Stromal cell of bone marrow (primary cell): ENCODE results near the gene LGALS9C.
"Not testable (repeated sequence)": the region's sequence is repeated elsewhere in the genome, so short reads cannot be mapped to it uniquely, and the experiment has no call there.

Experiments
- DNase-seq: peaks from one replicate; pipeline ENCODE4 v3.0.0-alpha.2; 2012; ENCODE audit warnings: low read depth

The LGALS9C gene

DNA sequence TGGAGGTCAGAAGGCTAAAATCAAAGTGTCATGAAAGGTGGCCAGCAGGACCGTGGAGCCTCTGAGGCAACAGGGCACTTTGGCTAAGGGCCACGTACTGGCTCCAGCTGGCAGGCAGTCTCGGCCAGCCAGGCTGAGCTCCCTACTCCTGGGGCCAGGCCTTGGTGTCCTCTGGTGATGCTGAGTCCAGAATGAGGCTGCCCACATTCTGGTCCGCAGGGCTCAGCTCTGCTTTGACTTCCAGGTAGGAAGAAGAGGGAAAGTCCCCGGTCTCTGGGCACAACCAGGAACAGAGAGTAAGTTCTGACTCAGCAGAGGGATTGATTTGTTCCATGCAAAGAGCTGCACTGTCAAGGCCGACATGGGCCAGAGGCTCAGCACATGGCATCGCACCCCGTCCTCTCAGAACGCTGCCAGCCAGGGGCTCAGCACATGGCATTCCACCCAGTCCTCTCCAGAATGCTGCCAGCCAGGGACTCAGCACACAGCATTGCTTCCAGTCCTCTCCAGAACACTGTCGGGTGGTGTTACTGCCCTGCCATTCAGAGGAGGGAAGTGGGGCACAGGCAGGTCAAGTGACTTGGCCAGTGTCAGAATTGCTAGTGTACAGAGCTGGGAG, 2.5 kb downstream of the LGALS9C start:
- DNase-seq = not testable (repeated sequence)

GRCh38 chr17:18481775-18482174, 5.2 kb downstream of the LGALS9C start:
- DNase-seq = not testable (repeated sequence)

DNA sequence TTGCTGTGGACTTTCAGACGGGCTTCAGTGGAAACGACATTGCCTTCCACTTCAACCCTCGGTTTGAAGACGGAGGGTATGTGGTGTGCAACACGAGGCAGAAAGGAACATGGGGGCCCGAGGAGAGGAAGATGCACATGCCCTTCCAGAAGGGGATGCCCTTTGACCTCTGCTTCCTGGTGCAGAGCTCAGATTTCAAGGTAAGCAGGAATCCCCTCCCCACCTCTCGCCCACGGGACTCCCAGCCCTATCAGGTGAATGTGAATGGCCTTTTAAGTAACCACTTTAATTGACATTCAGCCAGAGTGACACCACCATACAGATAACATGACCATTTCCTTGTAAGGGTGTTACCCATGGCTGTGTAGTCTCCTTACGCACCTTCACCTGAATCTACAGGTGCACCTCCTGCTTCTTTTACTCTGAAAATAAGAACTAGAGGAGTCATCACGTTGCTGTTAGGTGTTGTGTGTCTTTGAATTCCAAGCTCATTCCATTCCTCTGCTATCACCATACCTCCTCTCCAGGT, 9.4 kb downstream of the LGALS9C start:
- DNase-seq = not testable (repeated sequence)

- DNase-seq = not testable (repeated sequence)
Observed at GRCh38 chr17:18487633-18488032, 11.0 kb downstream of the LGALS9C start.

- DNase-seq = not testable (repeated sequence)
Observed at GRCh38 chr17:18488622-18489021, 12.0 kb downstream of the LGALS9C start.

DNA sequence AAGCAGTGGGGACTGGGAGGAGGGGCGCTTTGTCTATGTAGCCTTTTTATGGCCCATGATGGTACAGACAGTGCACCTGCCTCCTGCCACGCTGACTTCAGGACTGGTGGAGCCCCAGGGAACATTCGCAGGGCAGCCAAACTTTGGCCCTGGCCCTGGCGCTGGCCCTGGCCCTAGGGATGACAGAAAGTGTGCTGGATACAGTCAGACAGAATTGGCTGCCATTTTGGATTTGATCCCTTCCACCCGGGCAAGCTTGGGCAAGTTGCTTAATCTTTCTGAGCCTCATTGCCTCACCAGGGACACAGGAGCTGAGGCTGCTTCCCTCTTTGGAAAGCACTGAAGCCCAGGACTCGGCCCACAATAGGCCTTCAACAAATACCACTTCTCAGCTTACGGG, 13.4 kb downstream of the LGALS9C start:
- DNase-seq = not testable (repeated sequence)

DNA sequence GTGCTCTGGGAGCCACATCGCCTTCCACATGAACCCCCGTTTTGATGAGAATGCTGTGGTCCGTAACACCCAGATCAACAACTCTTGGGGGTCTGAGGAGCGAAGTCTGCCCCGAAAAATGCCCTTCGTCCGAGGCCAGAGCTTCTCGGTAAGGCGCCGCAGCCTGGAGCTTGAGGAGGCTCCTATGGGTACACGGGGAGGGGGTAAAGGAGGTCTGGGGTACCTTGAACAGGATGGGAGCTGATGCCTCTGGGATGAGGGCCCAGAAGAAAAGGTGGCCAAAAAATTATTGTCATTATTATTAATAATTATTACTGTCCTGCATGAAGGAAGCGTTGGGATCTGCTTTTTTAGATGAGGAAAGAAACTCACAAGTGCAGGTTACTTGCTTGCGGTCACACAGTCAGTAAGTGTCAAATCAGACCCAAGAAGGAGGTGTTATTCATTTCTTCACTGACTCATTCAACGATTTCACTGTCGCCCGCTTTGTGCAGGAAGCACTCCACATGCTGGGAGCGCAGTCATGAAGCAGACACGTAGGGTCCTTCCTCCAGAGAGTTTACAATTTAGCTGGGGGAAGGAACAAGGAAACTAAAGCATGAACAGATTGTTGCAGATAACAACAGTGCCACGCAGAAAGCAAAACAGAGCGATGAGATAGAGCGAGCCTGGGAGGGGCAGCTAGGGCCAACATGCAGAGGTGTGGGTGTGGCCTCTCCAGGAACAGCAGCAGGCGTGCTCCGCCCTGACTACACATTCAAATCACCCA, 16.3 kb downstream of the LGALS9C start:
- DNase-seq = not testable (repeated sequence)

- not testable (repeated sequence) for DNase-seq
Observed at GRCh38 chr17:18494250-18494768, 17.7 kb downstream of the LGALS9C start.

DNA sequence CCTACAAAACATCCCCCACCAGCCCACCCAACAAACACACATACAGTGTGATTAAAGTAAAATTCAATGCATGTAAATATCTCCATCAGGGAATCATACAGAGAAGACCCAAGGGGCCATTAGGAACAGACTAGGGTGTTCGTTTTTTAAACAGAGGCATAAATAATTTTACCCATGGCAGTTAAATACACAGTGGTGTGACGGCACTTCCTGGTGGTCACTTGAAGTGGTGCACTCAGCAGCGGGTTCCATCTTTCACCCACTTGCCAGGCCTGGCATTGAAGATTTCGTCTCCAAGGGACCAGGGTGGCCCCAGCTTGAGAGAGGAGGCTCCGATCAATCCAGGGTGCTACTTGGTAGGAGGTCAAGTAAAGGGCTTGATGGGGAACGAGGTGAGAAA, 20.5 kb downstream of the LGALS9C start:
- not testable (repeated sequence) for DNase-seq

GRCh38 chr17:18499100-18499499, 22.5 kb downstream of the LGALS9C start:
- DNase-seq = not testable (repeated sequence)

- DNase-seq = not testable (repeated sequence)
Observed at GRCh38 chr17:18499756-18500155, 23.2 kb downstream of the LGALS9C start.

DNA sequence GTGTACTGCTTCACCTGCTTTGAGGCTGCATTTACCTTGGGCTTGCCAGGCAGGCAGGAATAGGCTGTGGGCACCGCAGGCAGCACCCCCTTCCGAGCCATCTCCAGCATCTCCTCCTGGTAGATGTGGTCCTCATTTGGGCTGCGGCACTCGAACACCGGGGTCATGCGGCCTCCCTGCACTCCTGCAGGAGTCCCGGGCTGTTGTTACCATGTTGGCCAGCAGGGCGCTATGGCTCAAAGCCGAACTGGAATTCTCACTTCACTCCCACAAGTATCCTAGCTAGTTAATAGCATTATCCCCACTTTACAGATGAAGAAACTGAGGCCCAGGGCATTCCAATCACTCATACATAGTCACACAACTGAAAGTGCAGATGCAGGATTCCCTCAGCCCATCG, 23.7 kb downstream of the LGALS9C start:
- DNase-seq = not testable (repeated sequence)

DNA sequence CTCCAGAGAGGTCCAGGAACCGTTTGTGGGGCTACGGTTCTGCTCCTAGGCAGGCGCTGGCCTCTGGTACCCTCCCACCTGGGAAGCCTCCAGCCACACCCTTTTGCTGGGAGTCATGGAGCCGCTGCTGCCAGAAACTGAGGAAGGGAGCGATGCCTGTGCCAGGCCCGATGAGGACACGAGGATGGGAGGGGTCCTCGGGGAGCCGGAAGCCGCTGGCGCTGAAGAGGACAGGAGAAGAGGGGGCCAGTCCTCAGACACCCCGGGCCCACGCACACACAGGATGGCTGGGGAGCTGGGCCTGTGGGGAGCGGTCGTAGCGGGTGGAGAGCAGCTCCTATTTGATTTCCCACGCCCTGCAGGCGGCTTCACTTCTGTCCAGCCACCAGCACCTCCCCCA, 24.2 kb downstream of the LGALS9C start:
- not testable (repeated sequence) for DNase-seq

- DNase-seq = not testable (repeated sequence)
Observed at GRCh38 chr17:18503221-18503620, 26.6 kb downstream of the LGALS9C start.

- not testable (repeated sequence) for DNase-seq
Observed at GRCh38 chr17:18507729-18508128, 31.1 kb downstream of the LGALS9C start.

DNA sequence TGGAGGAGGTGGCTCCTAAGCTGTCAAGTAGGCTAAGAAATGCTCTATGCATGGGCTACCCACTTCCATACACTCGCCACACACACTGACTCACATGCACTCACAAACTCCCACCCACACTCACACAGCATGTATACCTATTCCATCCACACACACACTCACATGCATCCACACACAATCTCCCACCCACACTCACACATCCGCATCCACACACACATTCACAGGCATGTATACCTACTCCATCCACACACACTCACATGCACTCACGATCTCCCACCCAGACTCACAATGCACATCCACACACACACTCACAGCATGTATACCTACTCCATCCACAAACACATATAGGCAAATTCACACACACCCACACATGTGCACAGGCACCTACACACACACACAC, 32.1 kb downstream of the LGALS9C start:
- DNase-seq = not testable (repeated sequence)

GRCh38 chr17:18521100-18521499, 44.5 kb downstream of the LGALS9C start:
- not testable (repeated sequence) for DNase-seq

GRCh38 chr17:18525015-18525414, 48.4 kb downstream of the LGALS9C start:
- DNase-seq = not testable (repeated sequence)

GRCh38 chr17:18526168-18526800, 49.7 kb downstream of the LGALS9C start:
- not testable (repeated sequence) for DNase-seq

GRCh38 chr17:18527354-18527753, 50.8 kb downstream of the LGALS9C start:
- DNase-seq = not testable (repeated sequence)

- not testable (repeated sequence) for DNase-seq
Observed at GRCh38 chr17:18528435-18528834, 51.8 kb downstream of the LGALS9C start.

GRCh38 chr17:18528899-18529500, 52.4 kb downstream of the LGALS9C start:
- DNase-seq = not testable (repeated sequence)
